A172 (cell line): Measurements from ENCODE around the gene BBIP1. TPM values are rescaled to one million over a fixed set of nuclear protein-coding genes. Genes with fewer than 3 reads are reported as not detected.
"Not testable (repeated sequence)": the region's sequence is repeated elsewhere in the genome, so short reads cannot be mapped to it uniquely, and the experiment has no call there.

Source experiments
- DNase-seq: peaks from one replicate; pipeline ENCODE4 v3.0.0-alpha.2; 2015; ENCODE audit warnings: low spot score
- total RNA-seq: library from RNA; depleted of rRNA; stranded (reverse); fragments of >200 nt; shearing (Covaris generic); gene quantifications from 2 replicates; pipeline ENCODE4 v1.2.3, GENCODE V29; 2014

BBIP1 gene
- total RNA-seq, 1 experiment from 2014 or later: 76.2 TPM

GRCh38 chr10:110885932-110886674, 32.9 kb downstream of the BBIP1 start:
- DNase-seq: no peak

DNA sequence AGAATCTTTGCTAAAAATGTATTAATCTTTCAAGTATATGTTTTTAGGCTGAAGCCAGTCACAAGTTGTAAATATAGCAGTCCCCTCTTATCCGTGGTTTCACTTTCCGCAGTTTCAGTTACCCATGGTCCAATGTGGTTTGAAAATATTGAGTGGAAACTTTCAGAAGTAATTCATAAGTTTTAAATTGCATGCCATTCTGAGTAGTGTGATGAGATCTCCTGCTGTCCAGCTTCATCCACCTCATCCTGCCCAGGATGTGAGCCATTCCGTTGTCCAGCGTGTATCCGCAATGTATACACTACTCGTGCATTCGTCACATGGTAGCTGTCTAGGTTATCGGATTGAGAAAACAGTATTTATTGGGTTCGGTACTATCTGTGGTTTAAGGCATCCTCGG, 35.1 kb downstream of the BBIP1 start:
- no peak for DNase-seq

- no peak for DNase-seq
Observed at GRCh38 chr10:110881905-110882304, 37.1 kb downstream of the BBIP1 start.

DNA sequence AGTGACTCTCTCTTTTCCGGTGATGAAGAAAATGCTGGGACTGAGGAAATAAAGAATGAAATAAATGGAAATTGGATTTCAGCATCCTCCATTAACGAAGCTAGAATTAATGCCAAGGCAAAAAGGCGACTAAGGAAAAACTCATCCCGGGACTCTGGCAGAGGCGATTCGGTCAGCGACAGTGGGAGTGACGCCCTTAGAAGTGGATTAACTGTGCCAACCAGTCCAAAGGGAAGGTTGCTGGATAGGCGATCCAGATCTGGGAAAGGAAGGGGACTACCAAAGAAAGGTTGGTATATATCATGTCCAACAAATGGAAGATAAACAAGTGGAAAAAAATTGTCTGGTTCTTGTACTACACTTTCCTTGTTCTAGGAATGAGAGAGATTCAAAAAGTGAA, 37.7 kb downstream of the BBIP1 start:
- DNase-seq: no peak

DNA sequence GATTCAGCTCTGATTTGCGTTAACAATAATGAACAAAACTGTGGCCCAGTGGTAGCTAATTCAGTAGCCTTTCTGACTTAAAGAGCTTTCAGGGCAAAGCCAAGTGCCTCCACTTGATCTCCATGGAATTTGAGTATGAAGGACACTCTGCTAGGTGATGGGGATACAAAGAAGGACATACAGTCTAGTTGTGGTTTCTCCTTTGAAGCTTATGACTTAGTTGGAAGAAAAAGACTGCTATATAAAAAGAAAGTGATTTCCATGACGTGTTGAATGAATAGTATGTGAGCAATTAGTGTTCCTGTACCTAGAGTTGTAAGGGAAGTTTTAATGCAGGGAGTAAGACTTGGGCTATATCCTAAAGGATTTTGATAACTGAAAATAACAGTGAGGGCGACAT, 39.0 kb downstream of the BBIP1 start:
- no peak for DNase-seq

- no peak for DNase-seq
Observed at GRCh38 chr10:110876788-110877187, 42.2 kb downstream of the BBIP1 start.

GRCh38 chr10:110876000-110876399, 43.0 kb downstream of the BBIP1 start:
- no peak for DNase-seq

DNA sequence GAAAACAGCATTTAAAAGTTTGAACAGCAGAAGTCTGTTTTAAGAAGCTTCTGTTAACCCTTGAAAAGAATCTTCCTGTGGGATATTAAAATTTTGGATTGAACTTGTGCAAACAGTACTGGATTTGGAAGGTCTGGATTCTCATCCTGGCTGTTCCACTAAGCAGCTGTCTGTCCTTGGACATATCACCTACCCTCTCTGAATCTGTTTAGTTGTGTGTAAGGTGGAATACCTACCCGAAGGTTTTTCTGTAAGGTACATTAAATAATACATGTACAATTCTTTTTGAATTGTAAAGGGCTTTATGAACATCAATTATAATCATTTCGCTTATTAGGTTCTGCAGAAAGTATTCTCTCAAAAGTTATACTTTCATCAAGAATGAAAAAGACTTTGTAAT, 45.0 kb downstream of the BBIP1 start:
- DNase-seq: no peak

- no peak for DNase-seq
Observed at GRCh38 chr10:110872984-110873923, 45.7 kb downstream of the BBIP1 start.

- DNase-seq: peak; percentile 56
Observed at GRCh38 chr10:110872145-110872983, 46.6 kb downstream of the BBIP1 start.

DNA sequence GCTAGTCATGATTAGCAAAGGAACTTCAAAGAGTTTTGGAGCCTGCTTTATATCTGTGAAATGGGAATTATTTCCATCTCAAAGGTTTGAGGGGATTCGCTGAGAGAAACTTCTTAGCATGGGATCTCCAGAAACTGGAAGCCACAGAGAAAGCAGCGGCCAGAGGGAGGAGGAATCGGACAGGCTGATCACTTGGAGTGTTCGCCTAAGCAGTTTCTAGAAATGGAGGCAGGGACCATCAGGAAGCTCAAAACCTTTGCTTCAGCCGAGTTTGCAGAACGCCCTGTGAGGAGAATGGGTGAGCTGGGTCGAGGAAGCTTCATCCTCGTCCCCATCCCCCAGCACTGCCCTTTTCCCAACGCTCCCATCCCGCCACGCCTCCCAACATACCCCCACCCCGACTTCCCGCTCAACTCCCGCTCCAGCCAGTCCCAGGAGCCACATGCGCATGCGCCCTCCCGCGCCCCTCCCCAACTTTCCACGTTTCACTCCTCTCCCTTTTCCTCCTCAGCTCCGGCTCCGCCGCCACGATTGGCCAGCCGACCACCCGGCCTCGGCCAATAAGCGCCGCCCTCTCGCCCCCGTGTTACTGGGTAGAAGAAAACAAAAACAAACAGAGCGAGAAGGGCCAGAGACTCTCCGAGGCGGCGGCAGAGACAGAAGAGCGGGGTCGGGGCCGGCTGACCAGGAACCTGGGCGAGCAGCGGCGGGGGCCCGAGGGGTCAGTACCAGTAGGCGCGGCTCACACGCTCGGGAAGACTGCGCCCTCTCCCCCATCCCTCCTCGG, 47.5 kb downstream of the BBIP1 start, which contains the start of gene PDCD4:
Gene PDCD4, plus strand, starts transcription at position 631 of the 787 bp plus-strand sequence. CDS start 4,100 bp downstream, outside the sequence.
- peak; percentile 98 for DNase-seq

- DNase-seq: no peak
Observed at GRCh38 chr10:110870823-110871297, 48.1 kb downstream of the BBIP1 start.

GRCh38 chr10:110868981-110869380, 50.0 kb downstream of the BBIP1 start:
- no peak for DNase-seq

DNA sequence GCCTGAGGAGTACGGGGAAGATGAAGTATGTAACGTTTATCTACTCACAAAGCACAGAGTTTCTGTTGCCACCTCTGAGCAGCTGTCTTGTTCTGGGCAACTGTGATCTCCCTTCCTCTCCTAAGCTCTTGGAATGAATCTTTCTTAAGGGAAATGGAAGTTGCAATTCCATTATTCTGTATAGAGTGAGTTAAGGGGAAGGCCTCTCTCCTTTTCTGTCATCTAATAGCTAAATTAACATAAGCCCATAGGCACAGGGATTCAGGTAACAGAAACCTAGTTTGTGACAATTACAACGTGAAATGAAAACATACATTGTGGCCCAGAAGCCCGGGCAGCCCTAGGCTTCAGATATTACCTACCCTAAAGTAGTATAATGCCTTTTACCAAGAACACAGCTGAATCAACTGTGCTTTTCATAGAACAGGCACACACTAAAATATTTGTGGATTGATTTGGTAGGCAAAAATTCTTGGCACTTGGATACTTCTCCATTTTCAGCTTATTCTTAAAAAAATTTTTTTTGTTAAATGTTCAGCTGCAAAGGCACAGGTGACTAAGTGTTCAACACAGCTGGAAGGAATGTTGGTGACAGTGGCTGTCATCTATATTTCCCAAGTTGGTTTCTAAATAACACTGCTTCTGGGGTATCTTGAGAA, 51.0 kb downstream of the BBIP1 start:
- DNase-seq: no peak

GRCh38 chr10:110867011-110867806, 51.8 kb downstream of the BBIP1 start:
- DNase-seq: not testable (repeated sequence)

DNA sequence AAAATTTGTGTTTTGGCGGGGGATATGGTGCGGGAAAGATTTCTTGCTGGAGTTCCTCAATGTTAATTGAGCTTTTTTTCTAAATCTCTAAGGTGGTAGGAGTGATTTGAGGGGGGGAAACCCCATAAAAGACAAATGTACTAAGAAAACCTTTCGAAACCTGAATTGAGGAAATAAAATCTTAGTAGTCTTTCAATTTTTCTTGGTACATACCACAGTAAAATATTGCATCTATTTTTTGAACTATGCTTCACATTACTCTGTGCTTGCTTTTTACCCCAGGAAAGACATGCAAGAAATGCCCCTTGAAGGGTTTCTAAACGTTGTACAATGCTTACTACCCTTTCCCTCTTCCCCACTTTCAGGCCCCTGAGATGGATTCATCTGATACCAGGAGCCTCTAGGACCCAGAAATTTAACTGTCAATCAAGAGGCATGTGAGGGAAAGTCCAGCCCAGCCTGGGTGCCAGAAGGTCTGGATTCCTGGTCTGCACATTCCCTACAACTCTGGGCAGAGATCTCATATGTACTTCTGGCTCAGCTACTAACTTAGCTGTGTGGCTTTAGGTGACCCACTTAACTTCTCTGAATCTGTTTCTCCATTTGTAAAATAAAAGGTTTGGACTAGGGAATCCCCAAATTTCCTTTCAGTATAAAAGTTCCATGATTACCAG, 53.0 kb downstream of the BBIP1 start:
- peak; percentile 35 for DNase-seq

DNA sequence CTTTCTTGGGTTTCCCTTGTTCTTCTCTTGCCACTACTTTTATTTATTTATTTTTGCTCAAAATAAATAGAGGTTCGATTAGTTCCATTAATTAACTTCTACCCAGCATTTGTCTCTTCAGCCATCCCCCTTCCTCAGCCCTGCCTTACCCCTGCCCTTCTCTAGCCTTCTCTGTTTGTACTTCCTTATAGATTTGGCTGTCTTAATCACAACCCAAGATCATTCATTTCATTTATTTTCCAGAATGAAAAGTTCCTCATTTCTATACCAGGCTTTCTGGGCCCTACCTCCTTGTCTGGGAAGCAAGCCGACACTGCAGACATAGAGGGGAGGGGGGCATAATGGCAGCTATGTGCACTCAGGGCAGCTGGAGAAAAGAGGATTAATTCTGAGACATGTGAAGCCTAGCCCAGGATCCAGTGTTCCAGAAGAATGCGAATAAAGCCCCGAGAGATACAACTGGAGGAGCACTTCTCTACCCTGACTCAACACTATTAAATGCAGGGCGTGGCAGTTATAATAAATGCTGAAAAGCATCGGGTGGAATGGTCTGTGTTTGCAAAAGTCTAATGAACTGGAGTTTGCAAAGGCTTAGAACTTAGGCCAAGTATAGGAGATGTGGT, 53.7 kb downstream of the BBIP1 start:
- peak; percentile 74 for DNase-seq

DNA sequence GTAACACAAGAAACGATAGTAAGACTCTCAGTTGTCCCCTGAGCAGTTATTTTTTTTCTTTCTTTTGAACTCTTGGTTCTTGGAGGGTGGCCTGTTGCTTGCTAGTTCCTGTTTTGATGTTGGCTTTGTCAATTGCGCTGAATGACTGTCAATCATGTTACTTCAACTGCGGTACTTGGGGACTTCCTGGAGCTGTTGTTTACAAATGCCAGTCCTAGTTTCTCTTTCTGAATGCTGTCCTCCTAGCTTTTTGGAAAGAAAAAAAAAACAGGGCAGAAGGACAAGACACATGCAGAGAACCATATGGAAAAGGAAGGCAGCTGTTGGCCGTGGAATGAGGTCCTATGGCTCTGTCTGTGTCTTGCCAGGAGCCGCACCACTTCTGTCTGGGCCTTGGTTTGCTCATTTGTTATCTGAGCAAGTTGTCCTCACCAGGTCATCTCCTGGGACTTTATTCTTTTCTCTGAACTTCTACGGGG, 54.3 kb downstream of the BBIP1 start:
- no peak for DNase-seq
